Ovary (tissue), 9 donors: ENCODE results near the gene OR8H3. TPM values are rescaled to one million over a fixed set of nuclear protein-coding genes. Genes with fewer than 3 reads are reported as not detected.
"Not testable (repeated sequence)": the region's sequence is repeated elsewhere in the genome, so short reads cannot be mapped to it uniquely, and the experiment has no call there.

Source experiments
- DNase-seq, 5 donors: peaks; one replicate each; pipeline ENCODE4 v3.0.0-alpha.2; 2019 to 2020
- H3K27ac ChIP-seq, 2 donors: fragments of 200-600 bp; one replicate each; pipeline versions ENCODE4 v1.5.1 to v1.8.0; 2019 to 2022
- H3K27me3 ChIP-seq: fragments of 200-600 bp; one replicate; pipeline ENCODE4 v1.8.0; 2022
- H3K36me3 ChIP-seq: fragments of 200-600 bp; sonication (generic); one replicate; pipeline ENCODE4 v1.5.1; 2019
- H3K4me1 ChIP-seq: one replicate; pipeline ENCODE4 v1.8.1; 2013; ENCODE audit warnings: mild to moderate bottlenecking, moderate library complexity; ENCODE audit not compliant: insufficient read depth
- H3K4me3 ChIP-seq: fragments of 200-600 bp; sonication (generic); one replicate; pipeline ENCODE4 v1.5.1; 2017
- H3K9me3 ChIP-seq, 2 donors: fragments of 200-600 bp in 1 of 2; sonication (generic) in 1 of 2; one replicate each; pipeline versions ENCODE4 v1.5.1 to v1.8.1; 2013 to 2019; ENCODE audit warnings: mild to moderate bottlenecking in 1 of 2, moderate library complexity in 1 of 2
- EP300 ChIP-seq: sonication (generic); formaldehyde crosslinking; IDR thresholded peaks from one replicate; pipeline ENCODE4 v1.6.1; 2017; ENCODE audit warnings: antibody characterized with exemption
- POLR2A ChIP-seq: fragments of 450-650 bp; IDR thresholded peaks from one replicate; pipeline ENCODE4 v1.6.1; 2017; ENCODE audit warnings: antibody characterized with exemption, mild to moderate bottlenecking, moderate library complexity
- WGBS, 3 donors: extraction: QIAGEN DNeasy Blood & Tissue Kit in 1 of 3; methylation state at CpG; one replicate each; pipeline versions ENCODE4 v1.1.5 to v1.1.7; 2013 to 2017; 5-methylcytosine and 5-hydroxymethylcytosine counted together
- intact Hi-C, 4 donors: fragments of 100-400 bp; cut with DNase I; formaldehyde crosslinking; loops; one replicate each; pipeline versions ENCODE4 v1.11.0 to v1.15.1; 2022 to 2023
- polyA plus RNA-seq, 2 donors: library from polyadenylated mRNA; stranded (reverse); fragments of 200-250 nt in 1 of 2; fragments of 350-450 nt in 1 of 2; fragmentation: Illumina TruSeq in 1 of 2; extraction: RNeasy Lipid Tissue Mini Kit (QIAGEN cat#74804) in 1 of 2; gene quantifications; one replicate each; pipeline ENCODE4 v1.2.3, GENCODE V29; 2013 to 2014
- total RNA-seq, 7 donors: library from RNA; depleted of rRNA in 2 of 7; stranded (reverse); fragments of >200 nt in 2 of 7; fragmentation: NEBNext Ultra II Directional in 3 of 7; extraction: Animal tissue kit (Norgen Biotek cat#: 25700) in 3 of 7; gene quantifications; one replicate each; pipeline versions ENCODE4 v1.1.0 to v1.2.4, GENCODE V29; 2016 to 2023
- TF ChIP-seq, protein P1 (sequence below), 3 donors: fragments of 450-650 bp in 2 of 3; fragments of 200-600 bp in 1 of 3; IDR thresholded peaks; one replicate each; pipeline versions ENCODE4 v1.5.1 to v1.8.0; 2016 to 2022; ENCODE audit warnings: antibody characterized with exemption in 3 of 3, mild to moderate bottlenecking in 1 of 3
- donor health status: DM: no; HTN: no; CAD: no; lungs with moderate emphysema.
- donor health status: DM: no; HTN: no; CAD: no.
- donor health status: Bipolar disorder and iron deficiency.
- donor health status: DM: yes; HTN: yes; CAD: no.
- donor health status: DM: no; HTN: no; CAD: no.
- donor health status: DM: yes; HTN: yes; CAD: no.

OR8H3 gene
- total and polyA plus RNA-seq, 9 donors = not detected

DNA sequence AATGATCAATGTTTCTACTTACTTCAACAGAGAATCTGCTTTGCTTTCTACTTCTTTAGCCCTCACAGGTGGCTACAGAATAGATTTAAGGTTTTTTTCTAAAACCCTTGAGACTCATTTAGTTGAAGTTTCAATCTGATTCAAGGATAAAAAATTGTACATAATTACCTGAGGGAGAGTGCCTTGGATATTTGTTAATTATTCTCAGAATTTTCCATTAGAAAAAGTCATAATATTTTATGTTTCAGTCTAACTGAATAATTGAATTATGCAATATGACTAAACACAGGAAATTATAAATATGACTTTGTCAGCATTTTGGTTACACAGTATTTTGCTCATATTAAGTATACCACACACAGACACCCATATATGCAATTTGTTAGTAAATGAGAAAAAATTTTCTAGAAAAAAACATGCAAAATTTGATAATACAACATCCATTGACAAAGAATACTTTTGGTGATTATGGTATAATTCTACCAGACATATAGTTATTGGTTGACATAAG, 18.0 kb downstream of the OR8H3 start, which contains the start of gene OR8J3:
TSS of gene OR8J3 (minus strand) at position 51 of the 511 bp plus-strand sequence. CDS start 2,483 bp downstream, outside the sequence.
- intact Hi-C loops = no loop called here
- TF ChIP-seq, protein P1, sequence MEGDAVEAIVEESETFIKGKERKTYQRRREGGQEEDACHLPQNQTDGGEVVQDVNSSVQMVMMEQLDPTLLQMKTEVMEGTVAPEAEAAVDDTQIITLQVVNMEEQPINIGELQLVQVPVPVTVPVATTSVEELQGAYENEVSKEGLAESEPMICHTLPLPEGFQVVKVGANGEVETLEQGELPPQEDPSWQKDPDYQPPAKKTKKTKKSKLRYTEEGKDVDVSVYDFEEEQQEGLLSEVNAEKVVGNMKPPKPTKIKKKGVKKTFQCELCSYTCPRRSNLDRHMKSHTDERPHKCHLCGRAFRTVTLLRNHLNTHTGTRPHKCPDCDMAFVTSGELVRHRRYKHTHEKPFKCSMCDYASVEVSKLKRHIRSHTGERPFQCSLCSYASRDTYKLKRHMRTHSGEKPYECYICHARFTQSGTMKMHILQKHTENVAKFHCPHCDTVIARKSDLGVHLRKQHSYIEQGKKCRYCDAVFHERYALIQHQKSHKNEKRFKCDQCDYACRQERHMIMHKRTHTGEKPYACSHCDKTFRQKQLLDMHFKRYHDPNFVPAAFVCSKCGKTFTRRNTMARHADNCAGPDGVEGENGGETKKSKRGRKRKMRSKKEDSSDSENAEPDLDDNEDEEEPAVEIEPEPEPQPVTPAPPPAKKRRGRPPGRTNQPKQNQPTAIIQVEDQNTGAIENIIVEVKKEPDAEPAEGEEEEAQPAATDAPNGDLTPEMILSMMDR (IDR thresholded peaks at IDR 0.05) = no peak
- Histone ChIP-seq H3K4me1 (no peaks in the 10 kb centered on the region), H3K9me3 (no peaks in the 10 kb centered on the region), H3K27me3 (no peaks in the 10 kb centered on the region), H3K4me3 (no peak within 1 kb of the TSS), H3K36me3 (no peaks in the 10 kb centered on the region), H3K27ac (no peak within 1 kb of the TSS)
- no peak for DNase-seq

DNA sequence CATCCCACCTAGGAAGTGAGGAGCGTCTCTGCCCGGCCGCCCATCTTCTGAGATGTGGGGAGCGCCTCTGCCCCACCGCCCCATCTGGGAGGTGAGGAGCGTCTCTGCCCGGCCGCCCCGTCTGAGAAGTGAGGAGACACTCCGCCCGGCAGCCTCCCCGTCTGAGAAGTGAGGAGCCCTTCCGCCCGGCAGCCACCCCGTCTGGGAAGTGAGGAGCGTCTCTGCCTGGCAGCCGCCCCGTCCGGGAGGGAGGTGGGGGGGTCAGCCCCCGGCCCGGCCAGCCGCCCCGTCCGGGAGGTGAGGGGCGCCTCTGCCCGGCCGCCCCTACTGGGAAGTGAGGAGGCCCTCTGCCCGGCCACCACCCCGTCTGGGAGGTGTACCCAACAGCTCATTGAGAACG, 21.5 kb downstream of the OR8H3 start:
- H3K9me3 ChIP-seq, H3K27me3 ChIP-seq, H3K36me3 ChIP-seq, intact Hi-C loops, H3K4me3 ChIP-seq, H3K4me1 ChIP-seq, DNase-seq, H3K27ac ChIP-seq: not testable (repeated sequence)
- WGBS, 3 donors = 91 to 93% (median 92%) methylated on average over 15 to 30 of the region's 30 CpGs

- no peaks in the 10 kb centered on the region for H3K9me3 ChIP-seq
- H3K36me3 ChIP-seq = no peaks in the 10 kb centered on the region
- DNase-seq = no peak
These were observed 29.2 kb downstream of the OR8H3 start for GRCh38 chr11:56151376-56151775.

DNA sequence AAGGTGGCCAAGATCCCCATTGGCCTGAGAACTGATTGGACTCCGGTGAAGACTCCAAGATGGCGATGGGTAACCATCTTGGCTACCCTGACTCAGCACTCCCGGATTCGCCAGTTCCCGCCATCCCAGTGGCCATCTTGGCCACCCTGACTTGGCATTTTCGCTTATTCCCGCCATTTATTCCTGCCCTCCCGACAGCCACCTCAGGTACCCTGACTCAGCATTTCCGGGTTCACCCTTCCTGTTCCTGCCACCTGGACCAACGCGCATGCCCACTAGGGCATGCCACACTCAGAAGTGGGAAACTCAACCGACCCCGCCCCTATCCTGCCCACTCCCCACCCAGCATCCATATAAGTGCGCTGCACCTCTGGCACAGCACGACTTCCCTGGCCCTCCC, 30.2 kb downstream of the OR8H3 start:
- intact Hi-C loops = no loop called here
- no peaks in the 10 kb centered on the region for H3K36me3 ChIP-seq
- TF ChIP-seq EP300 = no peak
- WGBS, 3 donors = 92 to 93% (median 93%) methylated on average over 15 of the region's 15 CpGs
- no peaks in the 10 kb centered on the region for H3K27me3 ChIP-seq
- H3K4me1 ChIP-seq = no peaks in the 10 kb centered on the region
- H3K4me3 ChIP-seq = no peak overlapping the region
- H3K9me3 ChIP-seq = no peaks in the 10 kb centered on the region
- DNase-seq = no peak
- no peak overlapping the region for H3K27ac ChIP-seq

More at GRCh38 chr11:56151376-56151775, 29.2 kb downstream of the OR8H3 start:
- Histone ChIP-seq H3K27me3 (no peaks in the 10 kb centered on the region), H3K27ac (no peak overlapping the region), H3K4me3 (no peak overlapping the region), H3K4me1 (no peaks in the 10 kb centered on the region)
- TF ChIP-seq, protein P1 (IDR thresholded peaks at IDR 0.05) = no peak
- TF ChIP-seq POLR2A = no peak
- TF ChIP-seq EP300 = no peak
- intact Hi-C loops = no loop called here
- WGBS, 3 donors = 62 to 76% (median 63%) methylated on average over 1 of the region's 1 CpG

- 74 to 78% (median 77%) methylated on average over 3 of the region's 3 CpGs for WGBS, 3 donors
- Histone ChIP-seq H3K27ac (no peak within 1 kb of the TSS), H3K4me3 (no peak within 1 kb of the TSS), H3K4me1 (no peaks in the 10 kb centered on the region), H3K27me3 (no peaks in the 10 kb centered on the region), H3K9me3 (no peaks in the 10 kb centered on the region), H3K36me3 (no peaks in the 10 kb centered on the region)
- intact Hi-C loops = no loop called here
- no peak for DNase-seq
- TF ChIP-seq EP300 (no peak), POLR2A (no peak)
- TF ChIP-seq, protein P1 (IDR thresholded peaks at IDR 0.05) = no peak
These were observed 38.0 kb downstream of the OR8H3 start, which contains the start of gene OR8K5 for GRCh38 chr11:56160217-56160616. Gene OR8K5 (minus strand): TSS chr11:56160317. CDS start chr11:56160317, 0 bp downstream.
